WERI-Rb-1 (cell line): ENCODE data around the gene DAO.
A peak's percentile ranks its signal among the peaks of the same experiment; 100 is the strongest.
"Not testable (repeated sequence)": the region's sequence is repeated elsewhere in the genome, so short reads cannot be mapped to it uniquely, and the experiment has no call there.

Source experiments
- DNase-seq: peaks from one replicate; pipeline ENCODE4 v3.0.0-alpha.2; 2020
- H3K27ac ChIP-seq: fragments of 250-450 bp; sonication (Bioruptor Pico); 2 replicates; pipeline ENCODE4 v1.5.1; 2020; ENCODE audit warnings: mild to moderate bottlenecking, moderate library complexity
- H3K27me3 ChIP-seq: fragments of 250-450 bp; sonication (Bioruptor Pico); 2 replicates; pipeline ENCODE4 v1.5.1; 2021; ENCODE audit warnings: mild to moderate bottlenecking, low read depth, moderate library complexity; ENCODE audit not compliant: insufficient read depth, severe bottlenecking
- H3K36me3 ChIP-seq: fragments of 250-450 bp; sonication (Bioruptor Pico); 2 replicates; pipeline ENCODE4 v1.5.1; 2020; ENCODE audit warnings: mild to moderate bottlenecking, moderate library complexity
- H3K4me3 ChIP-seq: 2 replicates; pipeline ENCODE4 v1.5.1; 2011; ENCODE audit warnings: low read depth, mild to moderate bottlenecking, control low read depth, low read length
- H3K9me3 ChIP-seq: fragments of 250-450 bp; sonication (Bioruptor Pico); 2 replicates; pipeline ENCODE4 v1.5.1; 2021; ENCODE audit warnings: mild to moderate bottlenecking, moderate library complexity; ENCODE audit not compliant: severe bottlenecking
- TF ChIP-seq, protein P1 (sequence below): IDR thresholded peaks from 2 replicates; pipeline ENCODE4 v1.5.1; 2011; ENCODE audit warnings: low read depth, mild to moderate bottlenecking, control low read depth, inconsistent platforms, low read length

Gene DAO

DNA sequence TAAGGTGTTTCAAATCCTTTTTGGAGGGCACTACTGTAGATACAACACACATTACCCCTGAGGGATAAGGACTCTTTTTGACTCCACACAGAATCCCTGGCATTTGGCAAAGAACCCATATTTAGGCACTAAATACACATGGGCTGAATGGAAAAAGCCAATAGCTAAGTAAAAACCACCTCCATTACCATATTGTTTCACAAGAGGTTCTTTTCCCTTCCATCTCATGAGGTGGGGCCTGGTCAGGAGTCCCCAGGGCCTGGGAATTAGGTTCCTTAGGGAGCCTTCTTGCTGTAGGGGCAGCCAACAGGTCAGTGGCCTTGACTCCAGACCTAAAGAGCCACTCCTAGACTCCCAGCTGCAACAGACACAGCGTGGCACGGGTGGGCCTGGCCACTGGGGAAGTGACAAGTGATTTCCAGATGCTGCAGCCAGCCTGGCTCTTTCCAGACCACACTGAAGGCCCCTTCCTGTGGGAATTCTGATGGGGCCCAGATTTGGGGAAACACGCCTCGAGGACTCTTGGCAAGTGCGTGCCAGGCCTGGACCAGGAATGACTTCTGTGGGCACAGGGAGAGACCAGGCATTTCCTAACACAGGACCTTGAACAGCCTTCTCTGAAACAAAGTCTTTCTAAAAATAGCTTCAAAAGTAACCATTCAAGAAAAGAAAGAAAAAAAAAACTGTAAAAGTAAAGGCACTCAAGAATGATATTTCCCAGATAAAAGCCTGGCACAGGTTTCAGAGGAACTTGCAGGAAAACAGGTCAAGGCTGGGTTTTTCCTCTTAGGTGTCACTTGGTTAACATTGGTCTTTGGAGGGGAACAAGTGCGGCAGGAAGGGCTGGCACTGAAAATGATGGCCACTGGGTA, 40.6 kb upstream of the DAO start:
- Histone ChIP-seq H3K27ac (no peak overlapping the region), H3K27me3 (no peaks in the 10 kb centered on the region), H3K9me3 (no peaks in the 10 kb centered on the region), H3K36me3 (peaks cover 52% of the 10 kb centered on the region), H3K4me3 (no peak overlapping the region)
- DNase-seq = no peak
- TF ChIP-seq, protein P1, sequence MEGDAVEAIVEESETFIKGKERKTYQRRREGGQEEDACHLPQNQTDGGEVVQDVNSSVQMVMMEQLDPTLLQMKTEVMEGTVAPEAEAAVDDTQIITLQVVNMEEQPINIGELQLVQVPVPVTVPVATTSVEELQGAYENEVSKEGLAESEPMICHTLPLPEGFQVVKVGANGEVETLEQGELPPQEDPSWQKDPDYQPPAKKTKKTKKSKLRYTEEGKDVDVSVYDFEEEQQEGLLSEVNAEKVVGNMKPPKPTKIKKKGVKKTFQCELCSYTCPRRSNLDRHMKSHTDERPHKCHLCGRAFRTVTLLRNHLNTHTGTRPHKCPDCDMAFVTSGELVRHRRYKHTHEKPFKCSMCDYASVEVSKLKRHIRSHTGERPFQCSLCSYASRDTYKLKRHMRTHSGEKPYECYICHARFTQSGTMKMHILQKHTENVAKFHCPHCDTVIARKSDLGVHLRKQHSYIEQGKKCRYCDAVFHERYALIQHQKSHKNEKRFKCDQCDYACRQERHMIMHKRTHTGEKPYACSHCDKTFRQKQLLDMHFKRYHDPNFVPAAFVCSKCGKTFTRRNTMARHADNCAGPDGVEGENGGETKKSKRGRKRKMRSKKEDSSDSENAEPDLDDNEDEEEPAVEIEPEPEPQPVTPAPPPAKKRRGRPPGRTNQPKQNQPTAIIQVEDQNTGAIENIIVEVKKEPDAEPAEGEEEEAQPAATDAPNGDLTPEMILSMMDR = no peak

DNA sequence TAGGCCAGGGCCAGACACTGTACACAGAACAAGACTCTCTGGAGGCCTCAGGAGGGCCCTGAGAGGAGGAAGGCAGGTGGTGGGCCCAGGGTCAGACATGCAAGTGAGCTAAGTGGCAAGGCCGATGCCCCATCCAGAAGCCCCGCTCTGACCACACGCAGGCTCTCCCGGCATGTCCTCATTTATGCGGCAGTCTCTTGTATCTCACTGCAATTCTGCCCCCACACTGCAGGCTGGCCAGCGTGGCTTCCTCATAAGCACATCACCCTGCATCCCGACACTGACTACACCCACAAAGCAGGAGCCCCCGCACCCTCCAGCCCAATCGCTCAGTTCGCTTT, 40.0 kb upstream of the DAO start:
- no peaks in the 10 kb centered on the region for H3K27me3 ChIP-seq
- DNase-seq = no peak
- H3K4me3 ChIP-seq = no peak overlapping the region
- peaks cover 51% of the 10 kb centered on the region for H3K36me3 ChIP-seq
- H3K9me3 ChIP-seq = no peaks in the 10 kb centered on the region
- TF ChIP-seq, protein P1 = no peak
- H3K27ac ChIP-seq = peak overlapping the region; percentile 27; the same call in 1 of the 2 replicates

DNA sequence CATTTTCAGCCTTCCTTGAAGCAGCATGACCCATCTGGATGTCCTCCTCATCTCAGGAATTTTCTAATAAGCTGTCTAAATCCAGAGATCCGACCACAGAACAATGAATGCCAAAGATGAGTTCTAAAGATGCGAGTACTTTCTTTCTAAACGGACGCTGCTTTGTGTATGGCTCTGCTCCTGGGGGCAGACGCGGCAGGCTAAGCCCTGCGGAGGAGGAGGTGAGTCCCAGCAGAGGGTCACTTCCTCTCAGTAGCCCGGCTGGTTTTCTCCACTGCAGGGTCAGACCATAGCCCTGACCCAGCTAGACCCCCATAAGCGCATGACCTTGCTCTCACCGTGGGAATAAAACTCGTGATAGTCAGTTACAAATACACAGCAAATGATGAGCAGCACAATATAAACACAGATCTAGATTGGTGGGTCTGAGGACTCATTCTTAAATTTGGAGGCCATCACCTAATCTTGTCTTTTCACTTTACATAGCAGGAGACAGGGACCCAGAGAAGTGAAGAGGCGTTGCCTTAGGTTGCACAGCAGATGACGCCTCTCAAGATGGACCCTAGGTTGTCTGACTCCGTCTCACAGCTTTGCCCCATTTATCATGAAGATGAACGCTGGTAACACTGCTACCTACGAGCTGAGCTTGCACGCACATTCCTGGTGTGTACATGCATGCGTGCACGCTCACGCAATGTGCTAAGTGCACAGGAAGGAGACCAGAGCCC, 39.1 kb upstream of the DAO start:
- Histone ChIP-seq H3K36me3 (peaks cover 50% of the 10 kb centered on the region), H3K27me3 (no peaks in the 10 kb centered on the region), H3K27ac (peak overlapping the region; percentile 27), H3K4me3 (no peak overlapping the region), H3K9me3 (no peaks in the 10 kb centered on the region)
- DNase-seq = no peak
- TF ChIP-seq, protein P1 = no peak

DNA sequence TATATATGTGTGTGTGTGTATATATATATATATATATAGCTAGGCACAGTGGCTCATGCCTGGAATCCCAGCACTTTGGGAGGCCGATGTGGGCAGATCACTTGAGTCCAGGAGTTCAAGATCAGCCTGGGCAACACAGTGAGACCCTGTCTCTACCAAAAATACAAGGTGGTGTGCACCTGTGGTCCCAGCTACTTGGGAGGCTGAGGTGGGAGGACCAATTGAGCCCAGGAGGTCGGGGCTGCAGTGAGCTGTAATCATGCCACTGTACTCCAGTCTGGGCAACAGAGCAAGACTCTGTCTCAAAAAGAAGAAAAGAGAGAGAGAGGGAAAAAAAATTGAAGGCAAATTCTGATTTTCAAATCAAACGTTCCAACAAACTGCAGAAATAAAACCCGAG, 38.1 kb upstream of the DAO start:
- H3K27me3 ChIP-seq, DNase-seq, H3K4me3 ChIP-seq, H3K27ac ChIP-seq, H3K9me3 ChIP-seq: not testable (repeated sequence)
- H3K36me3 ChIP-seq = peaks cover 56% of the 10 kb centered on the region

DNA sequence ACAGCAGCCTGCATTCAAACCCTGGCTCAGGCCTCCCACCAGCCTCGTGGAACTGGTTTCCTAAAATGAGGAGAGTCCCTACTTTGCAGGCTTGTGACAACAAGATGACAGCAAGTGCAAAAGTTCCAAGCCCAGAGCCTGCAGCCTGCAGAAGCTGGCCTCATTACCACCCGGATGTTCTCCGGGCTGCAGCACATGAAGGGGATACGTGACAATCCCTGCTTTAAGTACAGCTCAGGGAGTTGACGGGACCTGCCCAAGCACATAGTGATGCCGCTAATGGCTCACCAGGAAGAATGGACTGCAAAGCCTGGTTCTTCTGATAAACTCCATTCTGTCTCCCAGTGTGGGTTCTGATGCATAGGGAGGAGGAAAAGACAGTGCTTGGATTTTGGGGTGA, 37.5 kb upstream of the DAO start:
- no peak overlapping the region for H3K27ac ChIP-seq
- TF ChIP-seq, protein P1 = no peak
- no peaks in the 10 kb centered on the region for H3K9me3 ChIP-seq
- H3K27me3 ChIP-seq = no peaks in the 10 kb centered on the region
- peaks cover 61% of the 10 kb centered on the region for H3K36me3 ChIP-seq
- H3K4me3 ChIP-seq = no peak overlapping the region
- no peak for DNase-seq

DNA sequence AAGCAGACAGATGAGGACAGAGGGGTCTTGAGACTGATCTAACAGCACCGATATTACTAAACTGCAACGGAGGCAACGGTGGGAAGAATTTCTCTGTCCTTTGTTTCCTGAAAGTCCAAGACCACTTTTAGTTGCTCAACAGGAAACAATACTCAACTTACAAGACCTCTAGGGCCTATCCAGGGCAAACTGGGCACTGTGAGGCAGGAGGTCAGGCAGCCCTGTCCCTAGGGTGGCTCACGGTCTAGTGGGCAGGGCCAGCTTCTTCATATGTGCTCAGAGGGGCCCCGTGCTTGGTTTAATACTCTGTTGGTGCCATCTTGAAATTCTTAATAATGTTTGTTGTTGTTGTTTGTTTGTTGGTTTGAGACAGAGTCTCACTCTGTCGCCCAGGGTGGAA, 36.7 kb upstream of the DAO start:
- DNase-seq = no peak
- no peak overlapping the region for H3K4me3 ChIP-seq
- TF ChIP-seq, protein P1 = no peak

More for the DNA sequence above, 36.7 kb upstream of the DAO start:
- Histone ChIP-seq H3K9me3 (no peaks in the 10 kb centered on the region), H3K27ac (no peak overlapping the region), H3K27me3 (no peaks in the 10 kb centered on the region), H3K36me3 (peaks cover 68% of the 10 kb centered on the region)
